HCT116 (cell line): ENCODE results near the gene C15orf61. TPM values are rescaled to one million over a fixed set of nuclear protein-coding genes. Genes with fewer than 3 reads are reported as not detected.

Experiments used
- ATAC-seq: fragments of 200-7000 bp; cut with Tn5 transposase; 2 replicates; pipeline ENCODE4 v1.9.1; 2020; ENCODE audit warnings: mild to moderate bottlenecking, moderate library complexity
- BruUV-seq: library from RNA; stranded (reverse); fragments of 400-500 nt; replicated peaks from 2 replicates; lab custom pipeline; 2021; lab: Mats Ljungman, UMichigan
- CTCF ChIA-PET: fragments of 300-600 bp; sonication (Branson Sonifier 250); formaldehyde crosslinking; loops from one replicate; lab custom pipeline; 2021; ENCODE audit warnings: antibody characterized with exemption; lab: Charles Lee
- POLR2A ChIA-PET: fragments of 300-600, 350-600 bp; sonication (Branson Sonifier 250); formaldehyde crosslinking; loops from one replicate; lab custom pipeline; 2021; ENCODE audit warnings: antibody characterized with exemption; lab: Charles Lee
- RAD21 ChIA-PET, 2 experiments: fragments of 300-600 bp; sonication (Branson Sonifier 250); formaldehyde crosslinking; loops; one replicate each; lab custom pipeline; 2023; ENCODE audit warnings: low total read pairs in 2 of 2; ENCODE audit not compliant: uncharacterized antibody in 2 of 2, unreplicated experiment in 2 of 2, low non-redundant PET in 1 of 2; lab: Charles Lee
- DNase-seq: peaks from one replicate; pipeline ENCODE4 v3.0.0-alpha.2; 2010; ENCODE audit warnings: low read depth, low spot score
- H2AFZ ChIP-seq: fragments of 200-600 bp; shearing (Covaris generic), sonication (generic); 2 replicates; pipeline ENCODE4 v1.6.1; 2017; ENCODE audit warnings: low read depth, mixed run types, mixed read lengths, antibody characterized with exemption, low read length; ENCODE audit not compliant: poor library complexity, severe bottlenecking
- H3K27ac ChIP-seq: 2 replicates; pipeline ENCODE4 v1.5.1; 2012; ENCODE audit warnings: low read depth, low read length
- H3K27me3 ChIP-seq: fragments of 200-600 bp; sonication (generic); 2 replicates; pipeline ENCODE4 v1.6.1; 2016; ENCODE audit warnings: mixed run types, low read length, mixed read lengths; ENCODE audit not compliant: insufficient read depth
- H3K36me3 ChIP-seq, 2 experiments: fragments of 200-500 bp in 1 of 2; fragments of 200-600 bp in 1 of 2; sonication (Bioruptor generic) in 1 of 2; sonication (generic) in 1 of 2; 2 replicates each; pipeline versions ENCODE4 v1.5.1 to v1.6.1; 2014 to 2016; ENCODE audit warnings: low read length in 2 of 2, inconsistent platforms in 1 of 2, mixed read lengths in 1 of 2, mixed run types in 1 of 2; ENCODE audit not compliant: insufficient read depth in 2 of 2, control insufficient read depth in 1 of 2
- H3K4me1 ChIP-seq, 2 experiments: fragments of 200-600 bp in 1 of 2; sonication (generic) in 1 of 2; 2 replicates each; pipeline versions ENCODE4 v1.5.1 to v1.6.1; 2012 to 2017; ENCODE audit warnings: low read length in 2 of 2, inconsistent platforms in 1 of 2, mild to moderate bottlenecking in 1 of 2, mixed read lengths in 1 of 2, mixed run types in 1 of 2, moderate library complexity in 1 of 2; ENCODE audit not compliant: insufficient read depth in 2 of 2, control insufficient read depth in 1 of 2
- H3K4me2 ChIP-seq: fragments of 200-600 bp; sonication (generic); 2 replicates; pipeline ENCODE4 v1.6.1; 2017; ENCODE audit warnings: mixed run types, low read length, mixed read lengths
- H3K4me3 ChIP-seq, 2 experiments: fragments of 200-600 bp in 1 of 2; sonication (generic) in 1 of 2; replicated peaks in 1 of 2; 2 replicates each; pipeline ENCODE4 v1.5.1; 2011 to 2016; ENCODE audit warnings: low read length in 2 of 2, control low read depth in 1 of 2, low read depth in 1 of 2, mild to moderate bottlenecking in 1 of 2, mixed read lengths in 1 of 2, mixed run types in 1 of 2
- H3K79me2 ChIP-seq: fragments of 200-600 bp; sonication (generic); 2 replicates; pipeline ENCODE4 v1.6.1; 2017; ENCODE audit warnings: mild to moderate bottlenecking, mixed run types, low read length, moderate library complexity, mixed read lengths; ENCODE audit not compliant: insufficient read depth
- H3K9ac ChIP-seq: fragments of 200-600 bp; sonication (generic); 2 replicates; pipeline ENCODE4 v1.6.1; 2016; ENCODE audit warnings: low read length, mixed read lengths
- H3K9me2 ChIP-seq: fragments of 200-600 bp; sonication (generic), shearing (Covaris generic); 2 replicates; pipeline ENCODE4 v1.6.1; 2017; ENCODE audit warnings: mixed run types, mild to moderate bottlenecking, moderate library complexity; ENCODE audit not compliant: insufficient read depth
- H3K9me3 ChIP-seq, 2 experiments: fragments of 200-500 bp in 1 of 2; fragments of 200-600 bp in 1 of 2; sonication (Bioruptor generic) in 1 of 2; sonication (generic) in 1 of 2; 2 replicates each; pipeline ENCODE4 v1.6.1; 2014 to 2017; ENCODE audit warnings: low read length in 2 of 2, mixed read lengths in 2 of 2, inconsistent platforms in 1 of 2, low read depth in 1 of 2, mild to moderate bottlenecking in 1 of 2, mixed run types in 1 of 2, moderate library complexity in 1 of 2; ENCODE audit not compliant: control insufficient read depth in 1 of 2, insufficient read depth in 1 of 2
- H4K20me1 ChIP-seq: fragments of 200-600 bp; sonication (generic), shearing (Covaris generic); 2 replicates; pipeline ENCODE4 v1.6.1; 2017; ENCODE audit warnings: mixed run types, mild to moderate bottlenecking, moderate library complexity; ENCODE audit not compliant: insufficient read depth
- FOSL1 ChIP-seq: IDR thresholded peaks from 2 replicates; pipeline ENCODE4 v1.6.1; 2012; ENCODE audit warnings: low read depth
- POLR2A ChIP-seq: IDR thresholded peaks from 2 replicates; pipeline ENCODE4 v1.7.0; 2011; ENCODE audit warnings: borderline replicate concordance; ENCODE audit not compliant: insufficient read depth, insufficient read length; ENCODE audit errors: extremely low read depth
- REST ChIP-seq: IDR thresholded peaks from 2 replicates; pipeline ENCODE4 v1.6.1; 2012; ENCODE audit warnings: low read depth
- SP1 ChIP-seq: IDR thresholded peaks from 2 replicates; pipeline ENCODE4 v1.6.1; 2012; ENCODE audit warnings: low read depth
- ZBTB33 ChIP-seq: IDR thresholded peaks from 2 replicates; pipeline ENCODE4 v1.6.1; 2011; ENCODE audit warnings: mild to moderate bottlenecking, low read length, moderate library complexity; ENCODE audit not compliant: insufficient replicate concordance; ENCODE audit errors: extremely low read depth
- intact Hi-C: fragments of 100-400 bp; cut with micrococcal nuclease; formaldehyde crosslinking; loops from 2 replicates; pipeline ENCODE4 v1.10.0; 2022
- total RNA-seq: library from RNA; stranded (reverse); gene quantifications from one replicate; pipeline ENCODE4 v1.2.1, GENCODE V29; 2021; ENCODE audit not compliant: unreplicated experiment

Gene C15orf61
- total RNA-seq, 1 experiment from 2014 or later = 9.9 TPM

GRCh38 chr15:67531379-67531914, 10.5 kb downstream of the C15orf61 start:
- Histone ChIP-seq H3K4me2 (no peak overlapping the region), H3K36me3 (no peaks in the 10 kb centered on the region), H3K27me3 (no peaks in the 10 kb centered on the region), H3K9ac (no peak overlapping the region), H3K4me1 (no peaks in the 10 kb centered on the region), H3K4me3 (no peak overlapping the region), H3K27ac (no peak overlapping the region), H4K20me1 (no peaks in the 10 kb centered on the region), H3K79me2 (no peaks in the 10 kb centered on the region), H3K9me2 (no peaks in the 10 kb centered on the region), H2AFZ (no peak overlapping the region), H3K9me3 (no peaks in the 10 kb centered on the region)
- no TSS peak for BruUV-seq
- POLR2A ChIA-PET = no interaction called here
- ATAC-seq (no peak), DNase-seq (no peak)
- RAD21 ChIA-PET = no interaction called here
- TF ChIP-seq ZBTB33 (no peak), FOSL1 (no peak), POLR2A (no peak), SP1 (no peak), REST (no peak)
- CTCF ChIA-PET = no interaction called here
- intact Hi-C loops = no loop called here
